Stimulated activated CD4-positive, alpha-beta T cell treated with anti-CD3 and anti-CD28 coated beads, Interleukin-1b, Interleukin-23, amount 100 ng/mL, for 1 hour (primary cell): ENCODE data around the gene SYK.
"Not testable (repeated sequence)": the region's sequence is repeated elsewhere in the genome, so short reads cannot be mapped to it uniquely, and the experiment has no call there.

Source experiments
- DNase-seq, 2 donors: peaks; one replicate each; pipeline ENCODE4 v3.0.0-alpha.2; 2020; ENCODE audit warnings: low read depth in 2 of 2

Gene SYK

GRCh38 chr9:90795871-90796317 is 5.7 kb upstream of the SYK start:
- DNase-seq = no peak

GRCh38 chr9:90799271-90799852 is 2.3 kb upstream of the SYK start:
- no peak for DNase-seq

GRCh38 chr9:90801973-90802322 is 329 bp downstream of the SYK start:
- DNase-seq = no peak

GRCh38 chr9:90802386-90802985 is 867 bp downstream of the SYK start:
- DNase-seq = no peak

GRCh38 chr9:90803860-90804593 is 2.4 kb downstream of the SYK start:
- DNase-seq = no peak

GRCh38 chr9:90805006-90805996 is 3.7 kb downstream of the SYK start:
- DNase-seq = no peak

- DNase-seq = no peak
Observed at GRCh38 chr9:90807006-90807405, 5.4 kb downstream of the SYK start.

- no peak for DNase-seq
Observed at GRCh38 chr9:90808398-90808797, 6.8 kb downstream of the SYK start.

- DNase-seq = no peak
Observed at GRCh38 chr9:90808890-90809685, 7.5 kb downstream of the SYK start.

- DNase-seq = no peak
Observed at GRCh38 chr9:90810691-90811090, 9.1 kb downstream of the SYK start.

GRCh38 chr9:90813046-90813445 is 11.4 kb downstream of the SYK start:
- DNase-seq = no peak

GRCh38 chr9:90813523-90813922 is 11.9 kb downstream of the SYK start:
- DNase-seq = no peak

GRCh38 chr9:90814355-90814754 is 12.7 kb downstream of the SYK start:
- DNase-seq = no peak

GRCh38 chr9:90815183-90815943 is 13.7 kb downstream of the SYK start:
- DNase-seq = no peak

GRCh38 chr9:90815944-90816357 is 14.3 kb downstream of the SYK start:
- no peak for DNase-seq

- DNase-seq = no peak
Observed at GRCh38 chr9:90816690-90817089, 15.1 kb downstream of the SYK start.

- DNase-seq = no peak
Observed at GRCh38 chr9:90818279-90818678, 16.7 kb downstream of the SYK start.

GRCh38 chr9:90820406-90820805 is 18.8 kb downstream of the SYK start:
- not testable (repeated sequence) for DNase-seq

- not testable (repeated sequence) for DNase-seq
Observed at GRCh38 chr9:90821236-90821635, 19.6 kb downstream of the SYK start.

GRCh38 chr9:90821697-90822096 is 20.1 kb downstream of the SYK start:
- DNase-seq = no peak
